Measurements from ENCODE around the gene TBC1D22A. TPM values are rescaled to one million over a fixed set of nuclear protein-coding genes. Genes with fewer than 3 reads are reported as not detected.

TBC1D22A gene
- total and polyA plus RNA-seq, 2 experiments from 2014 or later: 15.3 to 19.8 TPM

DNA sequence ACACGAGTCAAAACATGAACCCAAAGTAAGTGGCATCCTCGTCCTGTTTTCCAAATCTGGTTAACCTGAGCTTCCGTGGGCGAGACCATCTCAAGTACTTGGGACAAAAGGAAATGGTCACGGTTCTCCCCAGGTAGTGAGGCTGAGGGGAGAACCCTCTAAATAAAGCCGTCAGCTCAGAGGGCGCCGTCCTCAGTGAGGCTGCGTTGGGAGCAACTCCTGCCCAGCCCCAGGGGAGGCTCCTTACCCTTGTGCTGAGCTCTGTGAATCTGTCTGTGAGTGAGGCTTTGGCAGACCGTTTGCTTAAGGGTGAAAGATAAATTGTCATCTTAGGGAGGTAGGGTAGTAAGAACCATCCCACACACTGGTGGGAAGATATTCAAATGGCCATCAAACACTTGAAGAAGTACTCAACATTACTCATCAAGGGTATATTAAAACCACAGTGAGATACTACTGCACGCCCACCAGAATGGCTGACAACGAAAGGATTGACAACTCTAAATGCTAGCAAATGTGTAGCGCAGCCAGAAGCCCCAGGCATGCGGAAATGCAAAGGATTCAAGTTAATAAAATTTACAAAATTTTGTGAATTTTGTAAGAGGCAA, 321.0 kb downstream of the TBC1D22A start:
- H3K4me2 ChIP-seq: no peak overlapping the region
- no peak overlapping the region for H3K4me3 ChIP-seq
- TF ChIP-seq EZH2phosphoT487 (IDR thresholded peaks at IDR 0.05; ENCODE audit: low read depth, severe bottlenecking, unreplicated experiment): no peak
- TF ChIP-seq EZH2 (IDR thresholded peaks at IDR 0.05; ENCODE audit: borderline replicate concordance): no peak
- TF ChIP-seq, protein P1, sequence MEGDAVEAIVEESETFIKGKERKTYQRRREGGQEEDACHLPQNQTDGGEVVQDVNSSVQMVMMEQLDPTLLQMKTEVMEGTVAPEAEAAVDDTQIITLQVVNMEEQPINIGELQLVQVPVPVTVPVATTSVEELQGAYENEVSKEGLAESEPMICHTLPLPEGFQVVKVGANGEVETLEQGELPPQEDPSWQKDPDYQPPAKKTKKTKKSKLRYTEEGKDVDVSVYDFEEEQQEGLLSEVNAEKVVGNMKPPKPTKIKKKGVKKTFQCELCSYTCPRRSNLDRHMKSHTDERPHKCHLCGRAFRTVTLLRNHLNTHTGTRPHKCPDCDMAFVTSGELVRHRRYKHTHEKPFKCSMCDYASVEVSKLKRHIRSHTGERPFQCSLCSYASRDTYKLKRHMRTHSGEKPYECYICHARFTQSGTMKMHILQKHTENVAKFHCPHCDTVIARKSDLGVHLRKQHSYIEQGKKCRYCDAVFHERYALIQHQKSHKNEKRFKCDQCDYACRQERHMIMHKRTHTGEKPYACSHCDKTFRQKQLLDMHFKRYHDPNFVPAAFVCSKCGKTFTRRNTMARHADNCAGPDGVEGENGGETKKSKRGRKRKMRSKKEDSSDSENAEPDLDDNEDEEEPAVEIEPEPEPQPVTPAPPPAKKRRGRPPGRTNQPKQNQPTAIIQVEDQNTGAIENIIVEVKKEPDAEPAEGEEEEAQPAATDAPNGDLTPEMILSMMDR (IDR thresholded peaks at IDR 0.05; ENCODE audit: poor library complexity): no peak
- DNase-seq (ENCODE audit: low spot score): no peak
- H3K27me3 ChIP-seq: no peaks in the 10 kb centered on the region
- no peak overlapping the region for H2AFZ ChIP-seq
- H3K27ac ChIP-seq: no peak overlapping the region
- H3K79me2 ChIP-seq: no peaks in the 10 kb centered on the region
- no peaks in the 10 kb centered on the region for H3K9me2 ChIP-seq (replicated peaks; ENCODE audit: insufficient read depth)
- no peaks in the 10 kb centered on the region for H3K9me3 ChIP-seq (ENCODE audit: low read depth)
- no peaks in the 10 kb centered on the region for H4K20me1 ChIP-seq (ENCODE audit: insufficient read depth, poor library complexity, severe bottlenecking)
- no peaks in the 10 kb centered on the region for H3K4me1 ChIP-seq (ENCODE audit: insufficient read depth)
- H3K36me3 ChIP-seq (replicated peaks; ENCODE audit: insufficient read depth, low read depth): no peaks in the 10 kb centered on the region
- WGBS (ENCODE audit: low lambda C conversion rate, missing lambda C conversion rate): 96% methylated on average over 14 of the region's 14 CpGs

DNA sequence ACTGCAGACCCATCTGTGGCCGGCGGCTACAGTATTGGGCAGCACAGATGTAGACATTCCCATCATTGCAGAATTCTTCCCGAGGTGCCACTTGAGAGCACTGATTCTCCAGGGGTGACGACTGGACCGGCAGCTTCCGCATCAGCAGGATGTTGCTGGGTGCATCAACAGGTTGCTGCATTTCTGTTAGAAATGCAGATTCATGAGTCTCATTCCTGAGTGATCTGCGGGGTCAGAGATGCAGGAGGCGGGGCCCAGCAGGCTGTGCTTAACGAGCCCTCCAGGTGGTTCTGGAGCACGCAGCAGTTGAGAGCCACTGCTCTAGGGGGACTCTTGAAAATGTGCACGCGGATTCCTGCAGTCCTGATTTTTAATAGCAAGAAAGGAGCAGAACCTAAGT, 321.8 kb downstream of the TBC1D22A start:
- no peak for TF ChIP-seq EZH2phosphoT487 (IDR thresholded peaks at IDR 0.05; ENCODE audit: low read depth, severe bottlenecking, unreplicated experiment)
- no peak for TF ChIP-seq EZH2 (IDR thresholded peaks at IDR 0.05; ENCODE audit: borderline replicate concordance)
- TF ChIP-seq, protein P1 (IDR thresholded peaks at IDR 0.05; ENCODE audit: poor library complexity): no peak
- Histone ChIP-seq H3K36me3 (replicated peaks; ENCODE audit: insufficient read depth, low read depth) (no peaks in the 10 kb centered on the region), H3K27ac (no peak overlapping the region), H3K4me3 (no peak overlapping the region), H3K9me3 (ENCODE audit: low read depth) (no peaks in the 10 kb centered on the region), H2AFZ (no peak overlapping the region), H3K4me1 (ENCODE audit: insufficient read depth) (no peaks in the 10 kb centered on the region), H4K20me1 (ENCODE audit: insufficient read depth, poor library complexity, severe bottlenecking) (no peaks in the 10 kb centered on the region), H3K79me2 (no peaks in the 10 kb centered on the region), H3K27me3 (no peaks in the 10 kb centered on the region), H3K9me2 (replicated peaks; ENCODE audit: insufficient read depth) (no peaks in the 10 kb centered on the region), H3K4me2 (no peak overlapping the region)
- no peak for DNase-seq (ENCODE audit: low spot score)
- 63% methylated on average over 12 of the region's 12 CpGs for whole genome bisulfite sequencing (ENCODE audit: low lambda C conversion rate, missing lambda C conversion rate)

DNA sequence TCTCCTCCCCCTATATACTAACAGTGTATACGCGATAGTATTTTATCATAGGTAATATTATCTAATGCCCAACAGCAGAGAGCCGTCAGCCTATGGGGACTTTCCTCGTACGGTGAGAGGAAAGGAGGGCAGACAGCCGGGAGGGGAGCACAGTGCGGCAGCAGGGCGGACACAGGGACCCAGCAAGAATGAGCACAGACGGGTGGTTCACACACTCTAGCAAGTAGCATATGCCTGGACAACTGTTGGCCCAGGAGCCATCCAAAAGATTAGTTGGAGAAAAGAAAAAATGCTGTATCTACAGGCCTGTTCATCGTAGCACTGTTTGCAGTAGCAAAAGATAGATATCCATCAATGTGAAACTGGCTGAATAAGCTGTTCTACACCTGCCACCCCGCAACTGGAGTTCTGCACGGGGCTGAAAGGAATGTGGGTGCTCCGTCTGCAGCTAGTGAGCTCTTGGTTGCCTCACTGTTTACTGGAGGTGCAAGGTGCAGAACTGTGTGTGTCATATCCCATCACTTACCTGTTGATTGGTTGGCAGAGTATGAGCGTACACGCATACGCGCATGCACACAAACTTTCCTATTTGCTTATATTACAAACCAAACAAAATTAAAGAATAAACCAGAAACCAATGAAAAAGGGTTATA, 324.3 kb downstream of the TBC1D22A start:
- Histone ChIP-seq H3K79me2 (no peaks in the 10 kb centered on the region), H4K20me1 (ENCODE audit: insufficient read depth, poor library complexity, severe bottlenecking) (no peaks in the 10 kb centered on the region), H3K4me3 (no peak overlapping the region), H3K36me3 (replicated peaks; ENCODE audit: insufficient read depth, low read depth) (no peaks in the 10 kb centered on the region), H3K27me3 (no peaks in the 10 kb centered on the region), H3K9me2 (replicated peaks; ENCODE audit: insufficient read depth) (no peaks in the 10 kb centered on the region), H3K4me1 (ENCODE audit: insufficient read depth) (peaks cover 3% of the 10 kb centered on the region), H3K27ac (no peak overlapping the region), H2AFZ (no peak overlapping the region), H3K4me2 (no peak overlapping the region), H3K9me3 (ENCODE audit: low read depth) (no peaks in the 10 kb centered on the region)
- TF ChIP-seq, protein P1 (IDR thresholded peaks at IDR 0.05; ENCODE audit: poor library complexity): no peak
- TF ChIP-seq EZH2 (IDR thresholded peaks at IDR 0.05; ENCODE audit: borderline replicate concordance): no peak
- no peak for TF ChIP-seq EZH2phosphoT487 (IDR thresholded peaks at IDR 0.05; ENCODE audit: low read depth, severe bottlenecking, unreplicated experiment)
- whole genome bisulfite sequencing (ENCODE audit: low lambda C conversion rate, missing lambda C conversion rate): 92% methylated on average over 17 of the region's 17 CpGs
- no peak for DNase-seq (ENCODE audit: low spot score)
